Endothelial cell (in vitro differentiated cells): ENCODE measurements around the gene ATF7. TPM values are rescaled to one million over a fixed set of nuclear protein-coding genes. Genes with fewer than 3 reads are reported as not detected.
"Not testable (repeated sequence)": the region's sequence is repeated elsewhere in the genome, so short reads cannot be mapped to it uniquely, and the experiment has no call there.

ENCODE experiments used
- DNase-seq: peaks from one replicate; pipeline ENCODE4 v3.0.0; 2021; ENCODE audit warnings: low spot score
- H3K27ac Mint-ChIP-seq: one replicate; pipeline ENCODE4 v1.8.0; 2021; ENCODE audit warnings: mixed read lengths, inconsistent platforms; ENCODE audit not compliant: unreplicated experiment
- H3K27me3 Mint-ChIP-seq: one replicate; pipeline ENCODE4 v1.8.0; 2021; ENCODE audit warnings: mild to moderate bottlenecking, moderate library complexity, mixed read lengths, inconsistent platforms; ENCODE audit not compliant: unreplicated experiment
- H3K36me3 Mint-ChIP-seq: one replicate; pipeline ENCODE4 v1.8.0; 2021; ENCODE audit warnings: mild to moderate bottlenecking, low read depth, mixed read lengths, inconsistent platforms; ENCODE audit not compliant: unreplicated experiment
- H3K4me1 Mint-ChIP-seq: one replicate; pipeline ENCODE4 v1.8.0; 2021; ENCODE audit warnings: mild to moderate bottlenecking, mixed read lengths, inconsistent platforms; ENCODE audit not compliant: unreplicated experiment
- H3K4me3 Mint-ChIP-seq: one replicate; pipeline ENCODE4 v1.8.0; 2021; ENCODE audit warnings: mild to moderate bottlenecking, mixed read lengths, inconsistent platforms; ENCODE audit not compliant: unreplicated experiment
- H3K9me3 Mint-ChIP-seq: one replicate; pipeline ENCODE4 v1.8.0; 2021; ENCODE audit warnings: mixed read lengths, inconsistent platforms; ENCODE audit not compliant: unreplicated experiment
- total RNA-seq: library from RNA; stranded (reverse); fragmentation: NEBNext Ultra II Directional; extraction: Animal tissue kit (Norgen Biotek cat#: 25700); gene quantifications from one replicate; pipeline ENCODE4 v1.2.1, GENCODE V29; 2021; ENCODE audit not compliant: unreplicated experiment
- TF ChIP-seq, protein P1 (sequence below): fragments of 200-600 bp; sonication (generic); IDR thresholded peaks from one replicate; pipeline ENCODE4 v1.5.0; 2021; ENCODE audit warnings: antibody characterized with exemption; ENCODE audit not compliant: unreplicated experiment

Gene ATF7
- total RNA-seq, 1 donor from 2014 or later, result 63.3 TPM

DNA sequence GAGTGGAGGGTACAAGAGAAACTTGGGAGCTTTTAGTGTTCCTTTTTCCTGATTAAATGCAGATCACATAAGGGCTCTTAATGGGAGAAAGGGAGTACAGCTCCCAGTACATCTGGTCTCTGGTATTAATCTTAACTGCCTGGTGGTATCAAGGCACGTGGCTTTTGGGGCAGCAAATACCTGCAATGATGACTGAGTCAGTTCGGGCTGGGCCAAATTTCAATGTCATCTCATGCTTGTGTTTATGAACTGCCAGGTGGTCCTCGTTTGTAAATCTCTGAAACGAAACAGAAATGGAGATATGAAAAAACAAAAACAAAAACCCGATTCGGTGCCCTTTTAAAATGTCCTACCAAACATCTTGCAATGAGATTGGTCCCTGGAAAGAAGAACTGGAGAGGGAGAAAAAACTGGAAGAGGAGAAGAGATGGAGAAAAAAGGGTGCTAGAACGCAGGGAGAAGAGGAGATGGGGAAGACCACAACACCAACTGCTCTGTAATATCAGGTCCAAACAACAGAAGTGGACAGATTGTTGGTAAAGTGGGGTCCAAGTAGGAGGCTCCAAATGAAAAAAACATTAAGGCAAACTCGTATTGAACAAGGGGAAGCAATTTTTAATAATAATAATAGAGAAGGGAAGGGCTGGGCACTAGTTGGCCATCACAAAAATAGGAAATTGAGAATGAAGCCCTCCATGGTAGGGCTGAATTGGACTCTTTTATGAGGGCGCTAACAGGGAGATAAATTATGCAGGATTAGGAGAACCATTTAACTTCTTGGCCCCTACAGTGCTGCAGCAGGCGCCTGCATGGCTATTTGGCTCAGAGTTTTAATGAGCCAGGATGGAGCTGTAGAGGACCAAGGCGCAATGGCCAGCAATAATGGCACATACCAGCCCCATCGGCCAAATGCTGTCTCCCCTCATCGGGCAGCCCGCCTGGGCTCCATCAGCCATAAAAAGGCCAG is 73.5 kb downstream of the ATF7 start:
- Mint-ChIP-seq H3K27me3 (no peaks in the 10 kb centered on the region), H3K9me3 (no peaks in the 10 kb centered on the region), H3K27ac (no peak overlapping the region), H3K4me3 (no peak overlapping the region), H3K4me1 (no peaks in the 10 kb centered on the region), H3K36me3 (peaks cover 24% of the 10 kb centered on the region)
- TF ChIP-seq, protein P1, sequence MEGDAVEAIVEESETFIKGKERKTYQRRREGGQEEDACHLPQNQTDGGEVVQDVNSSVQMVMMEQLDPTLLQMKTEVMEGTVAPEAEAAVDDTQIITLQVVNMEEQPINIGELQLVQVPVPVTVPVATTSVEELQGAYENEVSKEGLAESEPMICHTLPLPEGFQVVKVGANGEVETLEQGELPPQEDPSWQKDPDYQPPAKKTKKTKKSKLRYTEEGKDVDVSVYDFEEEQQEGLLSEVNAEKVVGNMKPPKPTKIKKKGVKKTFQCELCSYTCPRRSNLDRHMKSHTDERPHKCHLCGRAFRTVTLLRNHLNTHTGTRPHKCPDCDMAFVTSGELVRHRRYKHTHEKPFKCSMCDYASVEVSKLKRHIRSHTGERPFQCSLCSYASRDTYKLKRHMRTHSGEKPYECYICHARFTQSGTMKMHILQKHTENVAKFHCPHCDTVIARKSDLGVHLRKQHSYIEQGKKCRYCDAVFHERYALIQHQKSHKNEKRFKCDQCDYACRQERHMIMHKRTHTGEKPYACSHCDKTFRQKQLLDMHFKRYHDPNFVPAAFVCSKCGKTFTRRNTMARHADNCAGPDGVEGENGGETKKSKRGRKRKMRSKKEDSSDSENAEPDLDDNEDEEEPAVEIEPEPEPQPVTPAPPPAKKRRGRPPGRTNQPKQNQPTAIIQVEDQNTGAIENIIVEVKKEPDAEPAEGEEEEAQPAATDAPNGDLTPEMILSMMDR, result no peak
- no peak for DNase-seq

DNA sequence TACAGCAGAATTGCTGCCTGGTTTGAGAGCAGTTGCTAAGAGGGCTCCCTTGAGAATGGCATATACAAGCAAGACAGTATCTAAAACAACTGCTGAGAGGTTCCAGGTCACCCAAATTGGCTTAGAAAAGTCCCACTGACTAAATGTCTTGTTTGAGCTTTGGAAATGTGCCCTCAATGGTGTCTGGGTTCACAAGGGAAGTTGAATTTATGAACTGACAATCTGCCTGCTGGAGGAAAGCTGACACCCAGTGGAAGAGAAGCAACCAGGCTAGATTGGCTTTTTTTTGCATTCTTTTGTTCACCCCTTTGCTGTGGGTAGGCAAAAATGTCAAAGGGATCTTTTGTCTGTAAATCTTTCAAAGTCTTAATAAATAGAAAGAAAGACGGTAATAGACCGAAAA is 74.3 kb downstream of the ATF7 start:
- no peaks in the 10 kb centered on the region for H3K4me1 Mint-ChIP-seq
- H3K4me3 Mint-ChIP-seq, result no peak overlapping the region
- no peaks in the 10 kb centered on the region for H3K27me3 Mint-ChIP-seq
- DNase-seq, result no peak
- H3K9me3 Mint-ChIP-seq, result no peaks in the 10 kb centered on the region
- TF ChIP-seq, protein P1, result no peak
- H3K36me3 Mint-ChIP-seq, result peaks cover 24% of the 10 kb centered on the region
- H3K27ac Mint-ChIP-seq, result no peak overlapping the region

DNA sequence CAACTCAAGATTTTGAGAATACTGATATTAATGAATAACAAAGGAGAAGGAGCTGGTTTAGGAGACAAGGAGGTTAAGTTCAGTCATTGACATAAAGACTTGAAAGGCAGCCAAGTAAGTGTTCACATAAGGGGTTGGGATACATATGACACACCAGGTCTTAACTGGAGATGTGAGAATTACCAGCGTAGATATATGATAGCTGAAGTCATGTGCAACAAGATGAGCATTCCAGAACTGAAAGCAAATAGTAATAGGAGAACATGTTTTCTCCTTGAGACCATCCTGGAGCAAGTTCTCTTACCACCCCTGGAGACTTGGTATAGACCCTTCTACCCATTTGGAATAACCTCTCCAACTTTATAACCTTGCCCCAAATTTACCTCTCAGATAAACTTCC is 75.6 kb downstream of the ATF7 start:
- DNase-seq, result no peak
- no peaks in the 10 kb centered on the region for H3K9me3 Mint-ChIP-seq
- H3K36me3 Mint-ChIP-seq, result peaks cover 24% of the 10 kb centered on the region
- no peak overlapping the region for H3K27ac Mint-ChIP-seq
- no peaks in the 10 kb centered on the region for H3K27me3 Mint-ChIP-seq
- TF ChIP-seq, protein P1, result no peak
- H3K4me1 Mint-ChIP-seq, result no peaks in the 10 kb centered on the region
- no peak overlapping the region for H3K4me3 Mint-ChIP-seq

- peaks cover 24% of the 10 kb centered on the region for H3K36me3 Mint-ChIP-seq
- H3K27ac Mint-ChIP-seq, H3K9me3 Mint-ChIP-seq, H3K4me1 Mint-ChIP-seq, H3K4me3 Mint-ChIP-seq, DNase-seq, H3K27me3 Mint-ChIP-seq: not testable (repeated sequence)
Measured at GRCh38 chr12:53550131-53550530, 76.1 kb downstream of the ATF7 start.

GRCh38 chr12:53548354-53548753 is 77.8 kb downstream of the ATF7 start:
- not testable (repeated sequence) for H3K27ac Mint-ChIP-seq, H3K4me3 Mint-ChIP-seq, DNase-seq, H3K27me3 Mint-ChIP-seq, H3K9me3 Mint-ChIP-seq, H3K4me1 Mint-ChIP-seq
- H3K36me3 Mint-ChIP-seq, result peaks cover 24% of the 10 kb centered on the region

DNA sequence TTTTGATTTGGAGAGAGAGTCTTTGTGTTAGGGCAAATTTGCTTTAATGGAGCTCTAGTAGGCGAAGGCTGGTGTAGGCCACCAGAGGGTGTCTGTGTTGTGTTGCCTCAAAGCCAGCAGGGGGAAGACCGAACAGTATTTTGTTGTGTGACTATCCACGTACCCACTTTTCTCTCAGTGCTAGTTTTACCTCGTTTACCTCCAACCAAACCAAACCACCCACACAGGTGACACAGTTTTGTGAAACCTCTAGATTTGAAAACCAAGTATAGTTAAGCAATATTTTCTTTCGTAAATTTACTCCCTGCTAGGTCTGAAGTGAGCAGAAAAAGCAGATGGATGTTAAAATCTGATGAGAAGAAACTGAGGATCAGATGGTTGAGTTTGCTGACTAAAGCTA is 82.6 kb downstream of the ATF7 start:
- peak overlapping the region; percentile 93 for H3K27ac Mint-ChIP-seq

More for the DNA sequence above, 82.6 kb downstream of the ATF7 start:
- peaks cover 13% of the 10 kb centered on the region for H3K4me1 Mint-ChIP-seq
- H3K27me3 Mint-ChIP-seq, result no peaks in the 10 kb centered on the region
- no peaks in the 10 kb centered on the region for H3K9me3 Mint-ChIP-seq
- H3K4me3 Mint-ChIP-seq, result peak overlapping the region; percentile 57
- peaks cover 20% of the 10 kb centered on the region for H3K36me3 Mint-ChIP-seq
- TF ChIP-seq, protein P1, result peak; percentile 71
- peak; percentile 57 for DNase-seq
